ENCODE data around the gene MTMR3. TPM values are rescaled to one million over a fixed set of nuclear protein-coding genes. Genes with fewer than 3 reads are reported as not detected.
"Not testable (repeated sequence)": the region's sequence is repeated elsewhere in the genome, so short reads cannot be mapped to it uniquely, and the experiment has no call there.

The MTMR3 gene
- total RNA-seq, 1 donor from 2014 or later: 30.3 TPM

GRCh38 chr22:29861672-29862297, 21.2 kb upstream of the MTMR3 start:
- Histone ChIP-seq H3K27me3 (ENCODE audit: control insufficient read depth, insufficient read depth, low read length) (no peaks in the 10 kb centered on the region), H3K4me3 (ENCODE audit: low read depth, low read length) (no peak overlapping the region), H3K36me3 (ENCODE audit: control insufficient read depth, insufficient read depth, low read length) (no peaks in the 10 kb centered on the region)
- FAIRE-seq: peak; percentile 79
- TF ChIP-seq CTCF (IDR thresholded peaks at IDR 0.05; ENCODE audit: insufficient read depth, low read length, severe bottlenecking): no peak
- no peak for DNase-seq (ENCODE audit: low read depth)

- not testable (repeated sequence) for FAIRE-seq; H3K36me3 ChIP-seq (ENCODE audit: control insufficient read depth, insufficient read depth, low read length); DNase-seq (ENCODE audit: low read depth); H3K27me3 ChIP-seq (ENCODE audit: control insufficient read depth, insufficient read depth, low read length); H3K4me3 ChIP-seq (ENCODE audit: low read depth, low read length)
These were observed 17.4 kb upstream of the MTMR3 start for GRCh38 chr22:29865572-29865971.

GRCh38 chr22:29867260-29867659, 15.7 kb upstream of the MTMR3 start:
- FAIRE-seq: no peak
- H3K27me3 ChIP-seq (ENCODE audit: control insufficient read depth, insufficient read depth, low read length): no peaks in the 10 kb centered on the region
- no peaks in the 10 kb centered on the region for H3K36me3 ChIP-seq (ENCODE audit: control insufficient read depth, insufficient read depth, low read length)
- H3K4me3 ChIP-seq (ENCODE audit: low read depth, low read length): no peak overlapping the region
- no peak for TF ChIP-seq CTCF (IDR thresholded peaks at IDR 0.05; ENCODE audit: insufficient read depth, low read length, severe bottlenecking)
- DNase-seq (ENCODE audit: low read depth): peak; percentile 48

GRCh38 chr22:29867851-29868250, 15.1 kb upstream of the MTMR3 start:
- no peak for DNase-seq (ENCODE audit: low read depth)
- no peaks in the 10 kb centered on the region for H3K36me3 ChIP-seq (ENCODE audit: control insufficient read depth, insufficient read depth, low read length)
- TF ChIP-seq CTCF (IDR thresholded peaks at IDR 0.05; ENCODE audit: insufficient read depth, low read length, severe bottlenecking): no peak
- FAIRE-seq: no peak
- no peaks in the 10 kb centered on the region for H3K27me3 ChIP-seq (ENCODE audit: control insufficient read depth, insufficient read depth, low read length)
- no peak overlapping the region for H3K4me3 ChIP-seq (ENCODE audit: low read depth, low read length)

GRCh38 chr22:29870574-29870973, 12.4 kb upstream of the MTMR3 start:
- no peak for TF ChIP-seq CTCF (IDR thresholded peaks at IDR 0.05; ENCODE audit: insufficient read depth, low read length, severe bottlenecking)
- no peak overlapping the region for H3K4me3 ChIP-seq (ENCODE audit: low read depth, low read length)
- H3K36me3 ChIP-seq (ENCODE audit: control insufficient read depth, insufficient read depth, low read length): no peaks in the 10 kb centered on the region
- DNase-seq (ENCODE audit: low read depth) (peak; percentile 91), FAIRE-seq (no peak)
- no peaks in the 10 kb centered on the region for H3K27me3 ChIP-seq (ENCODE audit: control insufficient read depth, insufficient read depth, low read length)

DNA sequence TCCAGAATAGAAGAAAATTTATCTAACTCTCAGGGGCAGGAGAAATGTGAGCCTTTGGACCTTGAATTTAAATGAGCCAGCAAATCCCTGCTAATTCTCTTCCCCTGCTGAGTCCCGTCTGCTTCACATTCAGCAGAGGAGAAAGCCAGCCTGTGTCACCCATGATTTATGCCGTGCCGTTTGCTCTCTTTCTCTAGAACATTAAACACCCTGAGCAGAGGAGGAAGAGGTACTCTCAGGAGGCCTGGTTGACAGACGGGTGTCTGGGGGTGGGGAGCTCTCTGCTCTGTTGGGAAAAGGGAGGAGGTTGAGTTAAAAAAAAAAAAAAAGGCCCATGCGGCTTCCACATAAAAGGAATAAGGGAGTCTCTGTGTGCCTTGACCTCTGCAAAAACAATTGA, 11.3 kb upstream of the MTMR3 start:
- no peaks in the 10 kb centered on the region for H3K36me3 ChIP-seq (ENCODE audit: control insufficient read depth, insufficient read depth, low read length)
- no peak for TF ChIP-seq CTCF (IDR thresholded peaks at IDR 0.05; ENCODE audit: insufficient read depth, low read length, severe bottlenecking)
- H3K27me3 ChIP-seq (ENCODE audit: control insufficient read depth, insufficient read depth, low read length): no peaks in the 10 kb centered on the region
- H3K4me3 ChIP-seq (ENCODE audit: low read depth, low read length): no peak overlapping the region
- no peak for DNase-seq (ENCODE audit: low read depth)
- FAIRE-seq: no peak
